Measurements from ENCODE around the gene TTC7B.

TTC7B gene

GRCh38 chr14:90560558-90560957, 255.7 kb downstream of the TTC7B start:
- DNase-seq (ENCODE audit: low read depth in 1 of 2, low spot score in 1 of 2): no peak
- Histone ChIP-seq H3K4me3 (replicated peaks; ENCODE audit: insufficient read depth, low read length) (no peak overlapping the region), H3K27ac (replicated peaks) (no peak overlapping the region), H3K27me3 (ENCODE audit: insufficient read depth, poor library complexity, severe bottlenecking) (peaks cover 6% of the 10 kb centered on the region)
- TF ChIP-seq, protein P1, sequence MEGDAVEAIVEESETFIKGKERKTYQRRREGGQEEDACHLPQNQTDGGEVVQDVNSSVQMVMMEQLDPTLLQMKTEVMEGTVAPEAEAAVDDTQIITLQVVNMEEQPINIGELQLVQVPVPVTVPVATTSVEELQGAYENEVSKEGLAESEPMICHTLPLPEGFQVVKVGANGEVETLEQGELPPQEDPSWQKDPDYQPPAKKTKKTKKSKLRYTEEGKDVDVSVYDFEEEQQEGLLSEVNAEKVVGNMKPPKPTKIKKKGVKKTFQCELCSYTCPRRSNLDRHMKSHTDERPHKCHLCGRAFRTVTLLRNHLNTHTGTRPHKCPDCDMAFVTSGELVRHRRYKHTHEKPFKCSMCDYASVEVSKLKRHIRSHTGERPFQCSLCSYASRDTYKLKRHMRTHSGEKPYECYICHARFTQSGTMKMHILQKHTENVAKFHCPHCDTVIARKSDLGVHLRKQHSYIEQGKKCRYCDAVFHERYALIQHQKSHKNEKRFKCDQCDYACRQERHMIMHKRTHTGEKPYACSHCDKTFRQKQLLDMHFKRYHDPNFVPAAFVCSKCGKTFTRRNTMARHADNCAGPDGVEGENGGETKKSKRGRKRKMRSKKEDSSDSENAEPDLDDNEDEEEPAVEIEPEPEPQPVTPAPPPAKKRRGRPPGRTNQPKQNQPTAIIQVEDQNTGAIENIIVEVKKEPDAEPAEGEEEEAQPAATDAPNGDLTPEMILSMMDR (IDR thresholded peaks at IDR 0.05; ENCODE audit: insufficient read depth, low read length): no peak
- TF ChIP-seq REST (IDR thresholded peaks at IDR 0.05; ENCODE audit: insufficient replicate concordance, low read depth) (no peak), SPI1 (IDR thresholded peaks at IDR 0.05; ENCODE audit: borderline replicate concordance, low read depth) (no peak), POLR2AphosphoS5 (IDR thresholded peaks at IDR 0.05; ENCODE audit: low read depth) (no peak), GABPA (IDR thresholded peaks at IDR 0.05; ENCODE audit: low read depth) (no peak)

GRCh38 chr14:90559811-90560492, 256.3 kb downstream of the TTC7B start:
- Histone ChIP-seq H3K27ac (replicated peaks) (no peak overlapping the region), H3K4me3 (replicated peaks; ENCODE audit: insufficient read depth, low read length) (no peak overlapping the region), H3K27me3 (ENCODE audit: insufficient read depth, poor library complexity, severe bottlenecking) (peaks cover 6% of the 10 kb centered on the region)
- TF ChIP-seq SPI1 (IDR thresholded peaks at IDR 0.05; ENCODE audit: borderline replicate concordance, low read depth) (no peak), REST (IDR thresholded peaks at IDR 0.05; ENCODE audit: insufficient replicate concordance, low read depth) (no peak), POLR2AphosphoS5 (IDR thresholded peaks at IDR 0.05; ENCODE audit: low read depth) (no peak), GABPA (IDR thresholded peaks at IDR 0.05; ENCODE audit: low read depth) (no peak)
- TF ChIP-seq, protein P1 (IDR thresholded peaks at IDR 0.05; ENCODE audit: insufficient read depth, low read length): no peak
- DNase-seq (ENCODE audit: low read depth in 1 of 2, low spot score in 1 of 2): no peak

- TF ChIP-seq REST (IDR thresholded peaks at IDR 0.05; ENCODE audit: insufficient replicate concordance, low read depth) (no peak), POLR2AphosphoS5 (IDR thresholded peaks at IDR 0.05; ENCODE audit: low read depth) (no peak), GABPA (IDR thresholded peaks at IDR 0.05; ENCODE audit: low read depth) (no peak), SPI1 (IDR thresholded peaks at IDR 0.05; ENCODE audit: borderline replicate concordance, low read depth) (no peak)
- TF ChIP-seq, protein P1 (IDR thresholded peaks at IDR 0.05; ENCODE audit: insufficient read depth, low read length): no peak
- H3K4me3 ChIP-seq (replicated peaks; ENCODE audit: insufficient read depth, low read length): no peak overlapping the region
- H3K27me3 ChIP-seq (ENCODE audit: insufficient read depth, poor library complexity, severe bottlenecking): peaks cover 10% of the 10 kb centered on the region
- H3K27ac ChIP-seq (replicated peaks): no peak overlapping the region
- DNase-seq (ENCODE audit: low read depth in 1 of 2, low spot score in 1 of 2): no peak
These were observed 257.1 kb downstream of the TTC7B start for GRCh38 chr14:90558983-90559590.

All from HL-60 (cell line).